HEK293 (cell line): Measurements from ENCODE around the gene PYGM.

Source experiments
- CTCF ChIA-PET: fragments of 350-600 bp; formaldehyde crosslinking; extraction: SDS; loops from one replicate; lab custom pipeline; 2021; ENCODE audit warnings: antibody characterized with exemption; lab: Yijun Ruan, JAX
- POLR2A ChIA-PET: fragments of 300-600 bp; formaldehyde crosslinking; extraction: SDS; loops from one replicate; lab custom pipeline; 2020; ENCODE audit warnings: antibody characterized with exemption, inconsistent platforms; lab: Yijun Ruan, JAX
- H3K27ac ChIP-seq: fragments of 200-500 bp; sonication (Bioruptor generic); 2 replicates; pipeline ENCODE4 v1.5.1; 2014; ENCODE audit warnings: low read depth, low read length, control low read depth, inconsistent platforms; ENCODE audit errors: extremely low read depth
- H3K36me3 ChIP-seq, 2 experiments: fragments of 200-500 bp in 1 of 2; sonication (Bioruptor generic) in 1 of 2; 1 replicate in 1 of 2; 2 replicates in 1 of 2; pipeline ENCODE4 v1.5.1; 2014 to 2017; ENCODE audit warnings: inconsistent platforms in 2 of 2, low read length in 2 of 2; ENCODE audit not compliant: control insufficient read depth in 2 of 2, insufficient read depth in 1 of 2
- H3K4me1 ChIP-seq: fragments of 200-500 bp; sonication (Bioruptor generic); 2 replicates; pipeline ENCODE4 v1.5.1; 2014; ENCODE audit warnings: mild to moderate bottlenecking, low read length, inconsistent platforms; ENCODE audit not compliant: control insufficient read depth, insufficient read depth
- H3K4me3 ChIP-seq: 2 replicates; pipeline ENCODE4 v1.5.1; 2011; ENCODE audit warnings: low read depth, mild to moderate bottlenecking, control low read depth, low read length, moderate library complexity
- H3K9me3 ChIP-seq: fragments of 200-500 bp; sonication (Bioruptor generic); 2 replicates; pipeline ENCODE4 v1.5.1; 2014; ENCODE audit warnings: low read depth, low read length, inconsistent platforms; ENCODE audit not compliant: control insufficient read depth, insufficient read depth
- MZF1 ChIP-seq: fragments of 450-650 bp; formaldehyde crosslinking; IDR thresholded peaks from 2 replicates; pipeline ENCODE4 v1.5.1; 2017; ENCODE audit warnings: missing biosample characterization, missing genetic modification characterization, borderline replicate concordance
- SCRT2 ChIP-seq: fragments of 450-650 bp; formaldehyde crosslinking; IDR thresholded peaks from 2 replicates; pipeline ENCODE4 v1.5.1; 2016; ENCODE audit warnings: missing biosample characterization, missing genetic modification characterization
- SP2 ChIP-seq: fragments of 450-650 bp; formaldehyde crosslinking; IDR thresholded peaks from 2 replicates; pipeline ENCODE4 v1.5.1; 2016; ENCODE audit warnings: missing biosample characterization, missing genetic modification characterization
- ZNF501 ChIP-seq: fragments of 450-650 bp; formaldehyde crosslinking; IDR thresholded peaks from 2 replicates; pipeline ENCODE4 v1.5.1; 2016; ENCODE audit warnings: missing biosample characterization, missing genetic modification characterization
- ZNF514 ChIP-seq: fragments of 450-650 bp; formaldehyde crosslinking; IDR thresholded peaks from 2 replicates; pipeline ENCODE4 v1.5.1; 2016; ENCODE audit warnings: missing biosample characterization, missing genetic modification characterization
- ZNF654 ChIP-seq: fragments of 450-650 bp; formaldehyde crosslinking; IDR thresholded peaks from 2 replicates; pipeline ENCODE4 v1.5.1; 2016; ENCODE audit warnings: low read depth, missing biosample characterization, missing genetic modification characterization
- TF ChIP-seq, protein P1 (sequence below): fragments of 450-650 bp; formaldehyde crosslinking; conservative IDR thresholded peaks from 2 replicates; pipeline ENCODE4 v1.5.1; 2016; ENCODE audit warnings: low read depth, missing biosample characterization, missing genetic modification characterization
- TF ChIP-seq, protein P2 (sequence below): fragments of 450-650 bp; formaldehyde crosslinking; IDR thresholded peaks from 2 replicates; pipeline ENCODE4 v1.5.1; 2016; ENCODE audit warnings: missing biosample characterization, missing genetic modification characterization
- TF ChIP-seq, protein P3 (sequence below): fragments of 450-650 bp; formaldehyde crosslinking; IDR thresholded peaks from 2 replicates; pipeline ENCODE4 v1.5.1; 2016; ENCODE audit warnings: missing biosample characterization, missing genetic modification characterization, low read depth
- TF ChIP-seq, protein P4 (sequence below): fragments of 450-650 bp; formaldehyde crosslinking; IDR thresholded peaks from 2 replicates; pipeline ENCODE4 v1.5.1; 2016; ENCODE audit warnings: missing biosample characterization, missing genetic modification characterization
- TF ChIP-seq, protein P5 (sequence below): fragments of 450-650 bp; formaldehyde crosslinking; IDR thresholded peaks from 2 replicates; pipeline ENCODE4 v1.5.1; 2016; ENCODE audit warnings: missing biosample characterization, missing genetic modification characterization

Gene PYGM

DNA sequence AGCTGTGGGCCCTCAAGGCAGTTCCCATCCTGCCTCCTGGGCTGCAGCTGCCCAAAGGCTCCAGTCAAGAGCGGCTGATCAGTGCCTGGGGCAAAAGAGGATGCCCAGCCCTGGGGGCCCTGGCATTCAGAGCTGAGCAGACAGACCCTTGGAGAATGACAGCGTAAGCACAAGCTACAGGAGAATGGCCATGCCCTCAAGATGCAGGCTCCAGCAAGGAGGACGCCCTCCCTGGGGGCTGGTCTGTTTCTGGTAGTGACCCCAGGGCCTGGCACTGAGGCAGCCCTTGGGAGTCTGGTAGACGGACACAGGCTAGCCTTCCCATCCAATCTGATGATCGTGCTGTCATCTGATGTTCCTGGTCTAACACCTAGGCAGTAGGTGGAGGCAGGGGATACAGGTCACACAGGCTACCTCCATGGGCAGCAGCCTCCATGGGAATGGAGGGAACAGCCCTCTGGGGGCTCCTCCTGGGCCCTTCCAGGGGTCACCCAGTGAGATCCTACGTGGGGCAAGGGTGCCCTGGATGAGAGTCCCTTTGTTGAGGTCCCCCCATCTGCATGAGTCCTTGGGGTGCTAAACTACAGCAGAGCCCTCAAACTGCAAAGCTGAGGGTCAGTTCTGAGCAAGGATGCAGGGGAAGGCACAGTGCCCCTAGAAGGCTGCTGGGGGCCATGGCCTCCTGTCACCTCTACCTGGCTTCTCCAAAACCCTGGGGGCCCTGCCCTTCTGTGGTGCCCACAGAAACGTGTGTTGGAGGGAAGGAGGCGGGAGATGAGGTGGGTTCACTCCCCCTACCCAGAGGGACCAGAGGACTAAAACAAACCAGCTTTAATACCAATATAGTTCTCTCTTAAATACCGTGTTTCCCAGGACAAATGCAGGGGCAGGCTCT is 28.8 kb upstream of the PYGM start (continued):
- TF ChIP-seq, protein P1, sequence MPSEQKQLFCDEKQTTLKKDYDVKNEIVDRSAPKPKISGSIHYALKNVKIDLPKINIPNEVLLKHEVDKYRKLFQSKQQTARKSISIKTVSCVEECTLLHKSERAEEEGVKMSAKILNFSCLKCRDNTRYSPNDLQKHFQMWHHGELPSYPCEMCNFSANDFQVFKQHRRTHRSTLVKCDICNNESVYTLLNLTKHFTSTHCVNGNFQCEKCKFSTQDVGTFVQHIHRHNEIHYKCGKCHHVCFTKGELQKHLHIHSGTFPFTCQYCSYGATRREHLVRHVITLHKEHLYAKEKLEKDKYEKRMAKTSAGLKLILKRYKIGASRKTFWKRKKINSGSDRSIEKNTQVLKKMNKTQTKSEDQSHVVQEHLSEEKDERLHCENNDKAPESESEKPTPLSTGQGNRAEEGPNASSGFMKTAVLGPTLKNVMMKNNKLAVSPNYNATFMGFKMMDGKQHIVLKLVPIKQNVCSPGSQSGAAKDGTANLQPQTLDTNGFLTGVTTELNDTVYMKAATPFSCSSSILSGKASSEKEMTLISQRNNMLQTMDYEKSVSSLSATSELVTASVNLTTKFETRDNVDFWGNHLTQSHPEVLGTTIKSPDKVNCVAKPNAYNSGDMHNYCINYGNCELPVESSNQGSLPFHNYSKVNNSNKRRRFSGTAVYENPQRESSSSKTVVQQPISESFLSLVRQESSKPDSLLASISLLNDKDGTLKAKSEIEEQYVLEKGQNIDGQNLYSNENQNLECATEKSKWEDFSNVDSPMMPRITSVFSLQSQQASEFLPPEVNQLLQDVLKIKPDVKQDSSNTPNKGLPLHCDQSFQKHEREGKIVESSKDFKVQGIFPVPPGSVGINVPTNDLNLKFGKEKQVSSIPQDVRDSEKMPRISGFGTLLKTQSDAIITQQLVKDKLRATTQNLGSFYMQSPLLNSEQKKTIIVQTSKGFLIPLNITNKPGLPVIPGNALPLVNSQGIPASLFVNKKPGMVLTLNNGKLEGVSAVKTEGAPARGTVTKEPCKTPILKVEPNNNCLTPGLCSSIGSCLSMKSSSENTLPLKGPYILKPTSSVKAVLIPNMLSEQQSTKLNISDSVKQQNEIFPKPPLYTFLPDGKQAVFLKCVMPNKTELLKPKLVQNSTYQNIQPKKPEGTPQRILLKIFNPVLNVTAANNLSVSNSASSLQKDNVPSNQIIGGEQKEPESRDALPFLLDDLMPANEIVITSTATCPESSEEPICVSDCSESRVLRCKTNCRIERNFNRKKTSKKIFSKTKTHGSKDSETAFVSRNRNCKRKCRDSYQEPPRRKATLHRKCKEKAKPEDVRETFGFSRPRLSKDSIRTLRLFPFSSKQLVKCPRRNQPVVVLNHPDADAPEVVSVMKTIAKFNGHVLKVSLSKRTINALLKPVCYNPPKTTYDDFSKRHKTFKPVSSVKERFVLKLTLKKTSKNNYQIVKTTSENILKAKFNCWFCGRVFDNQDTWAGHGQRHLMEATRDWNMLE (tag by site-specific recombination) = no peak
- TF ChIP-seq MZF1 (tag by site-specific recombination) = no peak
- TF ChIP-seq SCRT2 (tag by site-specific recombination) = no peak
- no peak for TF ChIP-seq ZNF501 (tag by site-specific recombination)
- no peak for TF ChIP-seq ZNF514 (tag by site-specific recombination)
- TF ChIP-seq SP2 (tag by site-specific recombination) = no peak

DNA sequence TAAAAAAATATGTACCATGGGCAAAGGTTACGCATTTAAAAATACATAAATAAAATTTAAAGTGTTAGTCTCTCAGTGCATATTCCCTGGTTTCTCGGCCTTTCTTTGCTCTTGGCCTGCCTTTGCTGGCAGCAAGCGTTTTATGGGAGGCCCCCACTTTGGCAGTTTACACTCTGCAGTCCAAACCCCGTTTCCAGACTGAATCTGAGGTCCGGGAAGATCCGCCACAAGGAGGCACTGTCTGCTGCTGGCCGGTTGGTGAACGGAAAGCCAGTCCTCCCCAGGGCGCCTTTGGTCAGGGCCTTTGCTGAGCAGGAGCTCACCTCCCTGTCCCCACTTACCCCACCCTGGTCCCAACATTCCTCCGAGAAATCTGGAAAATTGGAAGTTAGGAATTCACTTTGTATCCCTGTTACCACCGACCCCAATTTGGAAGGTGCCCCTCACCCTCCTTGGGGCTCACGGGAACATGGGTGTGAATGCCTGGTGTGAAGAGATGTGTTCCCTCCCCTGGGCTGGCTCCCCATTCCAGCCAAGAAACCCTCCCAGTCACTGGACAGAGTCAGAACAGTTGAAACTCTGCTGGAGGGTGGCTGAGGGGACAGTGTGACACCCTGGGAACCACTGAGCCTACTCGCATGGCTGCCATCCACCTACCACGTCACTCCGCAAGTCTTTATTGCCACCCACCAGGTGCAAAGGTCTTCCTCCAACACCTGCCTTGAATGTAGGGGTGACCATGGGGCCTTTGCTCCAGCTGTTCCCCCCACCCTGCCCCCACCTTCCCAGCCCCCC is 27.9 kb upstream of the PYGM start:
- H3K27ac ChIP-seq = no peak overlapping the region
- POLR2A ChIA-PET = interaction anchor here (0.6 to 0.7 kb wide), 2 partner anchors 9 to 28 kb away, joined by 4 to 5 read pairs; partner anchors contain the start of genes PYGM and SF1
- H3K4me3 ChIP-seq = no peak overlapping the region
- CTCF ChIA-PET = interaction anchor here (0.6 to 1.9 kb wide), 13 partner anchors 9 to 562 kb away, joined by 3 to 6 read pairs (median 3); partner anchors contain the start of genes ARL2 and CDC42BPG
- H3K4me1 ChIP-seq = no peaks in the 10 kb centered on the region
- TF ChIP-seq, protein P2, sequence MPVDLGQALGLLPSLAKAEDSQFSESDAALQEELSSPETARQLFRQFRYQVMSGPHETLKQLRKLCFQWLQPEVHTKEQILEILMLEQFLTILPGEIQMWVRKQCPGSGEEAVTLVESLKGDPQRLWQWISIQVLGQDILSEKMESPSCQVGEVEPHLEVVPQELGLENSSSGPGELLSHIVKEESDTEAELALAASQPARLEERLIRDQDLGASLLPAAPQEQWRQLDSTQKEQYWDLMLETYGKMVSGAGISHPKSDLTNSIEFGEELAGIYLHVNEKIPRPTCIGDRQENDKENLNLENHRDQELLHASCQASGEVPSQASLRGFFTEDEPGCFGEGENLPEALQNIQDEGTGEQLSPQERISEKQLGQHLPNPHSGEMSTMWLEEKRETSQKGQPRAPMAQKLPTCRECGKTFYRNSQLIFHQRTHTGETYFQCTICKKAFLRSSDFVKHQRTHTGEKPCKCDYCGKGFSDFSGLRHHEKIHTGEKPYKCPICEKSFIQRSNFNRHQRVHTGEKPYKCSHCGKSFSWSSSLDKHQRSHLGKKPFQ (tag by site-specific recombination) = peak; percentile 87
- TF ChIP-seq, protein P3, sequence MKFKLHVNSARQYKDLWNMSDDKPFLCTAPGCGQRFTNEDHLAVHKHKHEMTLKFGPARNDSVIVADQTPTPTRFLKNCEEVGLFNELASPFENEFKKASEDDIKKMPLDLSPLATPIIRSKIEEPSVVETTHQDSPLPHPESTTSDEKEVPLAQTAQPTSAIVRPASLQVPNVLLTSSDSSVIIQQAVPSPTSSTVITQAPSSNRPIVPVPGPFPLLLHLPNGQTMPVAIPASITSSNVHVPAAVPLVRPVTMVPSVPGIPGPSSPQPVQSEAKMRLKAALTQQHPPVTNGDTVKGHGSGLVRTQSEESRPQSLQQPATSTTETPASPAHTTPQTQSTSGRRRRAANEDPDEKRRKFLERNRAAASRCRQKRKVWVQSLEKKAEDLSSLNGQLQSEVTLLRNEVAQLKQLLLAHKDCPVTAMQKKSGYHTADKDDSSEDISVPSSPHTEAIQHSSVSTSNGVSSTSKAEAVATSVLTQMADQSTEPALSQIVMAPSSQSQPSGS (tag by site-specific recombination) = no peak
- TF ChIP-seq, protein P4, sequence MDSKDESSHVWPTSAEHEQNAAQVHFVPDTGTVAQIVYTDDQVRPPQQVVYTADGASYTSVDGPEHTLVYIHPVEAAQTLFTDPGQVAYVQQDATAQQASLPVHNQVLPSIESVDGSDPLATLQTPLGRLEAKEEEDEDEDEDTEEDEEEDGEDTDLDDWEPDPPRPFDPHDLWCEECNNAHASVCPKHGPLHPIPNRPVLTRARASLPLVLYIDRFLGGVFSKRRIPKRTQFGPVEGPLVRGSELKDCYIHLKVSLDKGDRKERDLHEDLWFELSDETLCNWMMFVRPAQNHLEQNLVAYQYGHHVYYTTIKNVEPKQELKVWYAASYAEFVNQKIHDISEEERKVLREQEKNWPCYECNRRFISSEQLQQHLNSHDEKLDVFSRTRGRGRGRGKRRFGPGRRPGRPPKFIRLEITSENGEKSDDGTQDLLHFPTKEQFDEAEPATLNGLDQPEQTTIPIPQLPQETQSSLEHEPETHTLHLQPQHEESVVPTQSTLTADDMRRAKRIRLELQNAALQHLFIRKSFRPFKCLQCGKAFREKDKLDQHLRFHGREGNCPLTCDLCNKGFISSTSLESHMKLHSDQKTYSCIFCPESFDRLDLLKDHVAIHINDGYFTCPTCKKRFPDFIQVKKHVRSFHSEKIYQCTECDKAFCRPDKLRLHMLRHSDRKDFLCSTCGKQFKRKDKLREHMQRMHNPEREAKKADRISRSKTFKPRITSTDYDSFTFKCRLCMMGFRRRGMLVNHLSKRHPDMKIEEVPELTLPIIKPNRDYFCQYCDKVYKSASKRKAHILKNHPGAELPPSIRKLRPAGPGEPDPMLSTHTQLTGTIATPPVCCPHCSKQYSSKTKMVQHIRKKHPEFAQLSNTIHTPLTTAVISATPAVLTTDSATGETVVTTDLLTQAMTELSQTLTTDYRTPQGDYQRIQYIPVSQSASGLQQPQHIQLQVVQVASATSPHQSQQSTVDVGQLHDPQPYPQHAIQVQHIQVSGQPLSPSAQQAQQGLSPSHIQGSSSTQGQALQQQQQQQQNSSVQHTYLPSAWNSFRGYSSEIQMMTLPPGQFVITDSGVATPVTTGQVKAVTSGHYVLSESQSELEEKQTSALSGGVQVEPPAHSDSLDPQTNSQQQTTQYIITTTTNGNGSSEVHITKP (tag by site-specific recombination) = no peak
- TF ChIP-seq, protein P5, sequence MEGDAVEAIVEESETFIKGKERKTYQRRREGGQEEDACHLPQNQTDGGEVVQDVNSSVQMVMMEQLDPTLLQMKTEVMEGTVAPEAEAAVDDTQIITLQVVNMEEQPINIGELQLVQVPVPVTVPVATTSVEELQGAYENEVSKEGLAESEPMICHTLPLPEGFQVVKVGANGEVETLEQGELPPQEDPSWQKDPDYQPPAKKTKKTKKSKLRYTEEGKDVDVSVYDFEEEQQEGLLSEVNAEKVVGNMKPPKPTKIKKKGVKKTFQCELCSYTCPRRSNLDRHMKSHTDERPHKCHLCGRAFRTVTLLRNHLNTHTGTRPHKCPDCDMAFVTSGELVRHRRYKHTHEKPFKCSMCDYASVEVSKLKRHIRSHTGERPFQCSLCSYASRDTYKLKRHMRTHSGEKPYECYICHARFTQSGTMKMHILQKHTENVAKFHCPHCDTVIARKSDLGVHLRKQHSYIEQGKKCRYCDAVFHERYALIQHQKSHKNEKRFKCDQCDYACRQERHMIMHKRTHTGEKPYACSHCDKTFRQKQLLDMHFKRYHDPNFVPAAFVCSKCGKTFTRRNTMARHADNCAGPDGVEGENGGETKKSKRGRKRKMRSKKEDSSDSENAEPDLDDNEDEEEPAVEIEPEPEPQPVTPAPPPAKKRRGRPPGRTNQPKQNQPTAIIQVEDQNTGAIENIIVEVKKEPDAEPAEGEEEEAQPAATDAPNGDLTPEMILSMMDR (tag by site-specific recombination) = peak; percentile 28; the same call in 1 of the 2 replicates
- TF ChIP-seq ZNF654 (tag by site-specific recombination) = peak; percentile 33
- H3K9me3 ChIP-seq = no peaks in the 10 kb centered on the region
- peaks cover 0 to 13% of the 10 kb centered on the region in 2 experiments; a peak in 1 of 3 replicates for H3K36me3 ChIP-seq
